NB4 (cell line): ENCODE measurements around the gene GLS2.

Source experiments
- POLR2A ChIP-seq: IDR thresholded peaks from 2 replicates; pipeline ENCODE4 v1.6.1; 2011; ENCODE audit warnings: mild to moderate bottlenecking; ENCODE audit not compliant: insufficient read length; ENCODE audit errors: extremely low read depth
- TF ChIP-seq, protein P1 (sequence below): IDR thresholded peaks from one replicate; pipeline ENCODE4 v1.5.1; 2012; ENCODE audit warnings: low read depth, low read length

DNA sequence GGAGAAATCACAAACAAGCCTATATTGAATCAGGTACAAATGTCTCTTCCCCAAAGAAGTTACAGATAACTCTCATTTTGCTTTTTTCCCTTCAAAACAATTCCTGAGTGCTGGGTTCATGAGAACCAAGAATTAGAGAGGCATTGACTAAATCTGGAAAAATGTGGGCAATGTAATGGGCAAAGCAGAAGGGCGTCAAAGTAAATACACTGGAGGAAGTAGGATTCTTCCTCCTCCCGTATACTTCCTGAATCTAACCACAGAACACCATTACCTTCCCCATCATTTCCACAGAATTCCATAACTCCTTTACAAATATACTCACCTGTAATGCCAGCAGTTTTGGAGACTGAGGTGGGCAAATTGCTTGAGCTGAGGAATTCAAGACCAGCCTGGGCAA is 30.6 kb upstream of the GLS2 start:
- TF ChIP-seq, protein P1, sequence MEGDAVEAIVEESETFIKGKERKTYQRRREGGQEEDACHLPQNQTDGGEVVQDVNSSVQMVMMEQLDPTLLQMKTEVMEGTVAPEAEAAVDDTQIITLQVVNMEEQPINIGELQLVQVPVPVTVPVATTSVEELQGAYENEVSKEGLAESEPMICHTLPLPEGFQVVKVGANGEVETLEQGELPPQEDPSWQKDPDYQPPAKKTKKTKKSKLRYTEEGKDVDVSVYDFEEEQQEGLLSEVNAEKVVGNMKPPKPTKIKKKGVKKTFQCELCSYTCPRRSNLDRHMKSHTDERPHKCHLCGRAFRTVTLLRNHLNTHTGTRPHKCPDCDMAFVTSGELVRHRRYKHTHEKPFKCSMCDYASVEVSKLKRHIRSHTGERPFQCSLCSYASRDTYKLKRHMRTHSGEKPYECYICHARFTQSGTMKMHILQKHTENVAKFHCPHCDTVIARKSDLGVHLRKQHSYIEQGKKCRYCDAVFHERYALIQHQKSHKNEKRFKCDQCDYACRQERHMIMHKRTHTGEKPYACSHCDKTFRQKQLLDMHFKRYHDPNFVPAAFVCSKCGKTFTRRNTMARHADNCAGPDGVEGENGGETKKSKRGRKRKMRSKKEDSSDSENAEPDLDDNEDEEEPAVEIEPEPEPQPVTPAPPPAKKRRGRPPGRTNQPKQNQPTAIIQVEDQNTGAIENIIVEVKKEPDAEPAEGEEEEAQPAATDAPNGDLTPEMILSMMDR, result no peak
- TF ChIP-seq POLR2A, result no peak
